Stimulated activated CD4-positive, alpha-beta T cell treated with anti-CD3 and anti-CD28 coated beads, Interleukin-2, amount 100 ng/mL, for 48 hours (primary cell): ENCODE measurements around the gene ACOT7.
"Not testable (repeated sequence)": the region's sequence is repeated elsewhere in the genome, so short reads cannot be mapped to it uniquely, and the experiment has no call there.

Experiments used
- DNase-seq, 2 donors: peaks; one replicate each; pipeline ENCODE4 v3.0.0-alpha.2; 2020

ACOT7 gene

DNA sequence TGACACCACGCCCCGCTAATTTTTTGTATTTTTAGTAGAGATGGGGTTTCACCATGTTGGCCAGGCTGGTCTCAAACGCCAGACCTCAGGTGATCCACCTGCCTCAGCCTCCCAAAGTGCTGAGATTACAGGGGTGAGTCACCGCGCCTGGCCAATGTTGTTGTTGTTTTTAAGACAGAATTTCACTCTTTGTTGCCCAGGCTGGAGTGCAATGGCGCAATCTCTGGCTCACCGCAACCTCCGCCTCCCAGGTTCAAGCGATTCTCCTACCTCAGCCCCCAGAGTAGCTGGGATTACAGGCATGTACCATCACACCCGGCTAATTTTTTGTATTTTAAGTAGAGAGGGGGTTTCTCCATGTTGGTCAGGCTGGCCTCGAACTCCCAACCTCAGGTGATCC is 173.9 kb downstream of the ACOT7 start:
- not testable (repeated sequence) for DNase-seq

DNA sequence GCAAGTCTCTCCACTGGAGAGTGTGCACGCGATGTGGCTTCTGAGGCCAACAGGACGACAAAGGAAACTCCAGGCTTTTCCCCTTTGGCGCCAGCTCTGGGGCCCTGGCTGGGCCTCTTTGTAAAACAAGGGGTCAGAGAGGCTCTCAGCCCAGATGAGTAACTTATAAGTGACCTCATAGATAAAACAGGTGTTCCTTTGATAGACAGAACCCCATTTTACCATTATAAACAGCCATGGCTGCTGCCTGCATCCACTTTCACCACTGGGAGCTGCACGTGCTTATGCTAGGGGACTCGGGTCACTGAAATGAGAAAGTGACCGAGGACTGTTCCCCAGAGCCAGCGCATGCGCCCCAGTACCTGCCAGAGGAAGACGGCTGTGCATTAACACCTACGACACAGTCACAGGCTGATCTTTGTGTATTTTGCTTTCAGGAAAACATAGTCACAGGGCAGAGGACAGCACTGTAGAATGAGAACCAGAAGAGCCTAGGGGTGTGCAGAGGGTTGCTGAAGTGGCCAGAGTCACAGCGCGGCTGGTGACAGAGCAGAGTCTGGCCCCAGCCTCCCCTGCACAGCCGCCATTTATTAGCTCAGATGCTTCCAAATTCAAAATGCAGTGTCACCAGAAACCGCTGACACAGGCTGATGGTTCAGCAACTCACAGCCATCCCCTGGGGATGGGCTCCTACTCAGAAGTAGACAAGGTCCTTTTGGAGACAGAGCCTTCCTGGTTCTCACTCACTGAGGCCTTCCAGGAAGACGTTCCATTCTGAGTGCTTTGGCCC is 175.0 kb downstream of the ACOT7 start:
- DNase-seq = no peak
